Measurements from ENCODE around the gene KRT16.
"Not testable (repeated sequence)": the region's sequence is repeated elsewhere in the genome, so short reads cannot be mapped to it uniquely, and the experiment has no call there.

The KRT16 gene

GRCh38 chr17:41647038-41647813 lies 34.7 kb upstream of the KRT16 start:
- no peak for DNase-seq

GRCh38 chr17:41642252-41643156 lies 29.9 kb upstream of the KRT16 start:
- no peak for DNase-seq

- DNase-seq, result not testable (repeated sequence)
Observed at GRCh38 chr17:41640596-41640995, 28.0 kb upstream of the KRT16 start.

- DNase-seq, result no peak
Observed at GRCh38 chr17:41639492-41640473, 27.2 kb upstream of the KRT16 start.

GRCh38 chr17:41638941-41639340 lies 26.4 kb upstream of the KRT16 start:
- no peak for DNase-seq

GRCh38 chr17:41638194-41638593 lies 25.6 kb upstream of the KRT16 start:
- DNase-seq, result no peak

GRCh38 chr17:41636652-41637051 lies 24.1 kb upstream of the KRT16 start:
- DNase-seq, result no peak

GRCh38 chr17:41635121-41636097 lies 22.8 kb upstream of the KRT16 start:
- no peak for DNase-seq

- DNase-seq, result no peak
Observed at GRCh38 chr17:41634639-41635038, 22.1 kb upstream of the KRT16 start.

GRCh38 chr17:41633556-41634199 lies 21.1 kb upstream of the KRT16 start:
- no peak for DNase-seq

GRCh38 chr17:41632482-41633105 lies 20.0 kb upstream of the KRT16 start:
- DNase-seq, result no peak

- DNase-seq, result no peak
Observed at GRCh38 chr17:41631898-41632285, 19.3 kb upstream of the KRT16 start.

GRCh38 chr17:41631025-41631897 lies 18.7 kb upstream of the KRT16 start:
- DNase-seq, result no peak

GRCh38 chr17:41629826-41630670 lies 17.5 kb upstream of the KRT16 start:
- no peak for DNase-seq

- no peak for DNase-seq
Observed at GRCh38 chr17:41629316-41629715, 16.7 kb upstream of the KRT16 start.

- not testable (repeated sequence) for DNase-seq
Observed at GRCh38 chr17:41628621-41629255, 16.2 kb upstream of the KRT16 start.

GRCh38 chr17:41628073-41628370 lies 15.5 kb upstream of the KRT16 start:
- DNase-seq, result not testable (repeated sequence)

Measured in CD4-positive, alpha-beta T cell treated with Interleukin-12 subunit alpha and Interleukin-12 subunit beta, for 1 hour (primary cell).